DMS153 (cell line): Measurements from ENCODE around the gene TMIGD1.

Experiments
- DNase-seq: peaks from one replicate; lab custom pipeline; 2025; lab: John Stamatoyannopoulos, UW

The TMIGD1 gene

GRCh38 chr17:30326809-30327208 lies 7.0 kb downstream of the TMIGD1 start:
- DNase-seq = peak; percentile 49

GRCh38 chr17:30324723-30325122 lies 9.1 kb downstream of the TMIGD1 start:
- DNase-seq = no peak

- DNase-seq = peak; percentile 23
Measured at GRCh38 chr17:30323895-30324319, 9.9 kb downstream of the TMIGD1 start.

GRCh38 chr17:30323262-30323894 lies 10.5 kb downstream of the TMIGD1 start:
- DNase-seq = peak; percentile 32

- DNase-seq = peak; percentile 10
Measured at GRCh38 chr17:30321314-30321713, 12.5 kb downstream of the TMIGD1 start.

GRCh38 chr17:30318155-30318554 lies 15.7 kb downstream of the TMIGD1 start:
- peak; percentile 74 for DNase-seq

GRCh38 chr17:30316736-30317135 lies 17.1 kb downstream of the TMIGD1 start:
- DNase-seq = peak; percentile 12

- no peak for DNase-seq
Measured at GRCh38 chr17:30315106-30315505, 18.8 kb downstream of the TMIGD1 start.

- DNase-seq = no peak
Measured at GRCh38 chr17:30314474-30314873, 19.4 kb downstream of the TMIGD1 start.

GRCh38 chr17:30312226-30312625 lies 21.6 kb downstream of the TMIGD1 start:
- no peak for DNase-seq

- DNase-seq = no peak
Measured at GRCh38 chr17:30310562-30310961, 23.3 kb downstream of the TMIGD1 start.

- DNase-seq = no peak
Measured at GRCh38 chr17:30309591-30309990, 24.3 kb downstream of the TMIGD1 start.

- no peak for DNase-seq
Measured at GRCh38 chr17:30308406-30308805, 25.5 kb downstream of the TMIGD1 start.

GRCh38 chr17:30304778-30305177 lies 29.1 kb downstream of the TMIGD1 start:
- no peak for DNase-seq

- DNase-seq = no peak
Measured at GRCh38 chr17:30302241-30302640, 31.6 kb downstream of the TMIGD1 start.

GRCh38 chr17:30300818-30301217 lies 33.0 kb downstream of the TMIGD1 start:
- DNase-seq = no peak

- no peak for DNase-seq
Measured at GRCh38 chr17:30299000-30299399, 34.9 kb downstream of the TMIGD1 start.

GRCh38 chr17:30297715-30298114 lies 36.1 kb downstream of the TMIGD1 start:
- DNase-seq = no peak

- DNase-seq = no peak
Measured at GRCh38 chr17:30296499-30297080, 37.3 kb downstream of the TMIGD1 start.

- DNase-seq = no peak
Measured at GRCh38 chr17:30292286-30292858, 41.5 kb downstream of the TMIGD1 start.

- peak; percentile 24 for DNase-seq
Measured at GRCh38 chr17:30291543-30292285, 42.1 kb downstream of the TMIGD1 start, which contains the start of gene BLMH. BLMH (minus strand) TSS chr17:30291944; CDS start chr17:30291819, 125 bp downstream.

- DNase-seq = no peak
Measured at GRCh38 chr17:30290696-30291542, 42.9 kb downstream of the TMIGD1 start.
